Endothelial cell of umbilical vein (primary cell): ENCODE measurements around the gene C16orf74.

Experiments used
- CTCF ChIP-seq, 2 donors: IDR thresholded peaks; 1 replicate in 1 of 2; 2 replicates in 1 of 2; pipeline ENCODE4 v1.5.1; 2011; ENCODE audit warnings: low read length in 2 of 2, mild to moderate bottlenecking in 2 of 2, moderate library complexity in 2 of 2, control low read depth in 1 of 2, inconsistent platforms in 1 of 2, low read depth in 1 of 2; ENCODE audit not compliant: insufficient read depth in 1 of 2; ENCODE audit errors: extremely low read depth in 1 of 2
- EZH2 ChIP-seq: IDR thresholded peaks from 2 replicates; pipeline ENCODE4 v1.6.1; 2012; ENCODE audit warnings: borderline replicate concordance, low read depth, mild to moderate bottlenecking, moderate library complexity, low read length, inconsistent platforms; ENCODE audit not compliant: severe bottlenecking
- GATA2 ChIP-seq: IDR thresholded peaks from 2 replicates; pipeline ENCODE4 v1.7.0; 2011; ENCODE audit warnings: low read depth, mild to moderate bottlenecking, moderate library complexity, mixed read lengths, low read length; ENCODE audit not compliant: insufficient read length, insufficient read depth
- JUN ChIP-seq: IDR thresholded peaks from 2 replicates; pipeline ENCODE4 v1.6.1; 2011; ENCODE audit warnings: borderline replicate concordance, low read depth; ENCODE audit not compliant: insufficient read length, insufficient read depth
- MAX ChIP-seq: IDR thresholded peaks from 2 replicates; pipeline ENCODE4 v1.6.1; 2011; ENCODE audit not compliant: insufficient read depth, insufficient read length
- POLR2A ChIP-seq: IDR thresholded peaks from 2 replicates; pipeline ENCODE4 v1.6.1; 2012; ENCODE audit warnings: low read depth, mild to moderate bottlenecking, control low read depth, low read length
- POLR2AphosphoS5 ChIP-seq: IDR thresholded peaks from 2 replicates; pipeline ENCODE4 v1.6.1; 2012; ENCODE audit warnings: low read depth, mild to moderate bottlenecking, control low read depth, low read length, moderate library complexity; ENCODE audit not compliant: insufficient read depth

GRCh38 chr16:85761861-85762260, 11.0 kb upstream of the C16orf74 start:
- TF ChIP-seq CTCF (IDR thresholded peaks at IDR 0.05; ENCODE audit: extremely low read depth in 1 of 2, insufficient read depth in 1 of 2, low read depth in 1 of 2, low read length in 2 of 2), result no peak
- no peak for TF ChIP-seq POLR2A
- TF ChIP-seq POLR2AphosphoS5, result no peak
- no peak for TF ChIP-seq EZH2
- TF ChIP-seq MAX, result no peak
- TF ChIP-seq JUN, result no peak
- no peak for TF ChIP-seq GATA2
